ENCODE results near the gene HOXC13.

HOXC13 gene

DNA sequence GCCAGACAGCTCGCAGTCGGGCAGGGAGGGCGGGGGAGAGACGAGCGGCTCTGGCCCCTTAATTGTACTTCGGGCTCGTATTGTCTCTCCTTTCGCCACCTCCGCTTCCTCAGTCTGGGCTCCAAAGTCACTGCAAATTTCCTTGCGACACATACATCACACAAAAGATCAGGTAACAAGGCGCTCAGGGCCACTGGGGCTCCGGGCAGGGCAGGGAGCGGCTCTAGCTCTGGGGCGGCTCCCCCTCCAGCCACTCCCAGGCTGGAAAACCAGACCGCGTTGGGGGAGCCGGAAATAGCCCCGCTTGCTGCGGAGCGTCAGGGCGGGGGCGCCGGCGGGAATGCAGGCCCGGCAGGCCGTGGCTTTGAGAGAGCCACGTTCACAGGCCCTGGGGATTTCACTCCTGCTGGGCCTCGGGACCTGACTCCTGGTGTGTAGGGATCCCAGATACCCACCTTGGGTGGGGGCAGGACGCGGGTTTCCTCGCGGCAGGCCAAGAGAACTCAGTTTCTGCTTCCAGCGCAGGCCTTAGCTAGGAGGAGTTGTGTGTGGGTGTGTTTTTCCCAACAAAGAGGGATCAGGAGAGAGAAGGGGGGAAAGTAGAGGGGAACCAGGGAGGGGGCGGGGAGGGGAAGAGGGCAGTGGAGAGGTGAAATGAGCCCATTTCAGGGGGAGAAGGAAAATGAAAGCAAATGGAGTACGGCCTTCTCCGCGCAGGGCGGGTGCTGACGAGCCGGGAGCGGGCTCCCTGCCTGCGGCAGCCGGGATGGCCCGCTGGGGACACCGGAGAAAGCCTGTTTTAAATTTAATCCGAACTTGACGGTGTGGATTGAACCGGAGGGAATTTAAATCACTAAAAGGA is 57.0 kb downstream of the HOXC13 start:
- DNase-seq, result no peak
